Measurements from ENCODE around the gene C19orf33. TPM values are rescaled to one million over a fixed set of nuclear protein-coding genes. Genes with fewer than 3 reads are reported as not detected.
A peak's percentile ranks its signal among the peaks of the same experiment; 100 is the strongest.

C19orf33 gene
- total and polyA plus RNA-seq, 2 donors = 4.9 to 93.6 TPM

GRCh38 chr19:38277969-38278680, 25.9 kb upstream of the C19orf33 start:
- no peak for DNase-seq (ENCODE audit: low read depth in 6 of 9, low spot score in 9 of 9)
- no peak overlapping the region for H3K4me3 ChIP-seq (ENCODE audit: low read length in 2 of 2)

DNA sequence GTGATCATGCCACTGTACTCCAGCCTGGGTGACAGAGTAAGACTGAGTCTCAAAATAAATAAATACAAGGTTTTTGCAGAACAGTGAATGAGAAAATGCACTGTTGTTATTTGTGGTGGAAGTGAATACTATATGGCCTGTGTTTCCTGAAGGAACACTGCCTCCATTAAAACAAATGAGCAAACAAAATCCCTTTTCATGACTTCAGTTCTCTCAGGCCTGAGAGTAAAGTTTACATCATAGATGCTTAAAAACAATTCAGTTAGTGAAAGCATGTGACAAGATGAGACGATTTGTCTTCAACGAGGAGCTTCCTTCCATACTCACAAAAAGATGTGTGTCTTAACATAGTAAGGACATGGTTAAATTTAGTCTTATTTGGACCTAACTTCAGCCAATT, 25.3 kb upstream of the C19orf33 start:
- no peak overlapping the region for H3K4me3 ChIP-seq (ENCODE audit: low read length in 2 of 2)
- no peak for DNase-seq (ENCODE audit: low read depth in 6 of 9, low spot score in 9 of 9)
- H3K27ac ChIP-seq (ENCODE audit: low read depth in 1 of 2, low read length in 1 of 2) = no peak overlapping the region
- H3K36me3 ChIP-seq (ENCODE audit: control insufficient read depth in 2 of 2, insufficient read depth in 2 of 2, low read length in 1 of 2) = no peaks in the 10 kb centered on the region
- H3K27me3 ChIP-seq (ENCODE audit: control insufficient read depth in 2 of 2, insufficient read depth in 1 of 2, low read length in 1 of 2) = no peaks in the 10 kb centered on the region
- H3K4me1 ChIP-seq (ENCODE audit: control insufficient read depth in 2 of 2, insufficient read depth in 2 of 2, low read length in 2 of 2) = peaks cover 0 to 12% of the 10 kb centered on the region in 2 donors
- WGBS = 96% methylated on average over 2 of the region's 2 CpGs
- no peaks in the 10 kb centered on the region for H3K9me3 ChIP-seq (ENCODE audit: control insufficient read depth in 2 of 2, insufficient read depth in 1 of 2, low read length in 1 of 2)

More at GRCh38 chr19:38277969-38278680, 25.9 kb upstream of the C19orf33 start:
- peak overlapping the region in 1 of 2 donors; percentile 64 for H3K27ac ChIP-seq (ENCODE audit: low read depth in 1 of 2, low read length in 1 of 2)
- no peaks in the 10 kb centered on the region for H3K27me3 ChIP-seq (ENCODE audit: control insufficient read depth in 2 of 2, insufficient read depth in 1 of 2, low read length in 1 of 2)
- 93% methylated on average over 9 of the region's 9 CpGs for WGBS
- peaks cover 0 to 12% of the 10 kb centered on the region in 2 donors for H3K4me1 ChIP-seq (ENCODE audit: control insufficient read depth in 2 of 2, insufficient read depth in 2 of 2, low read length in 2 of 2)
- H3K36me3 ChIP-seq (ENCODE audit: control insufficient read depth in 2 of 2, insufficient read depth in 2 of 2, low read length in 1 of 2) = no peaks in the 10 kb centered on the region
- no peaks in the 10 kb centered on the region for H3K9me3 ChIP-seq (ENCODE audit: control insufficient read depth in 2 of 2, insufficient read depth in 1 of 2, low read length in 1 of 2)

DNA sequence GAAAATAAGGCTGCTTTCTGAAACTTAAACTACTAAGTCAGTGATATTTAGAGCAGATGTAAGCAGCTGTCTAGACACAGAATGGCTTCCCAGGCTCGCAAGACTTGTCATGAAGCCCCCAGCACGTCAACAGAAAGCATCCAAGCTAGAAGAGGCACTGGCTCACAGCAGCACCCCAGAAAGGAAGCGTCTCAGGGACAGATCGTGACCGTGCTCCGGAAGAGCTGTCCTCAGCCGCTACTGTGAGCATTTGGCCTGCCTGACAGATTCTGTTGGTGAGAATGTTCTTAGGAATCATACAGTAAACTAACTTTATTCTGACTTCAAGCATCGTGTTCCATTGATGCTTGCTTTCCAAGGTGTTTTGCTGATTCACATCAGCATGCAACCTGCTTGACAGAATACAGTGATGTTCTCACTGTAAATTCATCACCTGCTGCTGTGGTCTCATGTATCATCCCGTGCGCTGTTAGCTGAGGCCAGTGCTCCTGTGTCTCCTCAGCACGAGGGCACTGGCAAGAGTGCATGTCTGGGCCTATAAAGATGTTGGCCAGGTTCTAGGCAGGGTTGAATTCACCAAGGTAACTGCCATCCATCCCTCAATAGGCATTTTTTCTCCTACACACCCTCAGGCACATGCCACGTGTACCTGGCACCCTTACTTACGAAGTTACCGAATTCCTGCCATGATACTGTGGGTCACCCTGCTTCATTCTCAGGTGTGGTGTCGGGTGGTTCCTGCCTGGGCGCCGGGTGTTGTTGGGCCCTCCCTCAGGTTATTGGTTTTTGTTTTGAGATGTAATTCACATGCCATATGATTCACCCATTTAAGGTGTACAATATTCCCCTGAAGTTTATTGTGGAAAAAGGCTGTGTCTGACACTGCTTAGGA, 23.8 kb upstream of the C19orf33 start:
- no peak for DNase-seq (ENCODE audit: low read depth in 6 of 9, low spot score in 9 of 9)
- 94% methylated on average over 17 of the region's 17 CpGs for WGBS
- peaks cover 0 to 2% of the 10 kb centered on the region in 2 donors for H3K36me3 ChIP-seq (ENCODE audit: control insufficient read depth in 2 of 2, insufficient read depth in 2 of 2, low read length in 1 of 2)
- H3K4me1 ChIP-seq (ENCODE audit: control insufficient read depth in 2 of 2, insufficient read depth in 2 of 2, low read length in 2 of 2) = peaks cover 0 to 12% of the 10 kb centered on the region in 2 donors
- no peak overlapping the region for H3K4me3 ChIP-seq (ENCODE audit: low read length in 2 of 2)
- H3K27ac ChIP-seq (ENCODE audit: low read depth in 1 of 2, low read length in 1 of 2) = no peak overlapping the region
- no peaks in the 10 kb centered on the region for H3K9me3 ChIP-seq (ENCODE audit: control insufficient read depth in 2 of 2, insufficient read depth in 1 of 2, low read length in 1 of 2)
- no peaks in the 10 kb centered on the region for H3K27me3 ChIP-seq (ENCODE audit: control insufficient read depth in 2 of 2, insufficient read depth in 1 of 2, low read length in 1 of 2)

DNA sequence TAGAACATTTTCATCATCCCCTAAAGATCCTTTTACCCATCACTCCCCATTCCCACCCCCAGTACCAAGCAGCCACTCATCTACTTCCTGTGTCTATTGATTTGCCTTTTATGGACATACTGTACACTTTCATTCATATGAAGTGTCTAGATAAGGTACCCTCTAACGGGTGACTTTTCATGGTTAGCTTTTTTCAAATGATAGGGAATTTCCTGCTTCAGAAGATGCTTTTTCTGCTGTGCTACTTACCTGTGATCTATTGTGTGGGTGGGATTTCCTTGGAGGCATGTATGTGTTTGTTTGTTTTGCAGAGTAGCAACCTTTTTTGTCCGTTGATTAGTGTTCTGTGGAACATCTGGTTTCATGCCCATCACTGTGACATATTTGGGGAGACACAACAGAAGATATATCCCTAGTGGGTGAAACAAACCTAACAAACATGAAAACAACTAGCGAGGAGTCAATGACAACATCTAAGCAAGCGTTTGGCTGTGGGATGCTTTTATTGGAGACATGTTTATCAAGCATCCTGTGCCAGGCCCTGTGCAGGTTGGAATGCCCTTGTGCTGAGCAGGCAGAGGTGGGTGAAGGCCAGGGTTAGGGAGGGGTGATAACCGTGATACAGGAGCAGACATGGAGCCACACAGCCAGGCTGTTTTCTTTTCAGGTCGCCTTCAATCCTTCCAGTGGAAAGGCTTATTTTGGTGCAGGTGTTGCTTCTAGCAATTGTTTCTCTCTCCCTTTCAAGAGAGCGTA, 22.1 kb upstream of the C19orf33 start:
- Histone ChIP-seq H3K27me3 (ENCODE audit: control insufficient read depth in 2 of 2, insufficient read depth in 1 of 2, low read length in 1 of 2) (no peaks in the 10 kb centered on the region), H3K9me3 (ENCODE audit: control insufficient read depth in 2 of 2, insufficient read depth in 1 of 2, low read length in 1 of 2) (no peaks in the 10 kb centered on the region), H3K4me1 (ENCODE audit: control insufficient read depth in 2 of 2, insufficient read depth in 2 of 2, low read length in 2 of 2) (peaks cover 0 to 12% of the 10 kb centered on the region in 2 donors), H3K36me3 (ENCODE audit: control insufficient read depth in 2 of 2, insufficient read depth in 2 of 2, low read length in 1 of 2) (peaks cover 0 to 2% of the 10 kb centered on the region in 2 donors), H3K4me3 (ENCODE audit: low read length in 2 of 2) (no peak overlapping the region), H3K27ac (ENCODE audit: low read depth in 1 of 2, low read length in 1 of 2) (peak overlapping the region in 1 of 2 donors; percentile 57)
- WGBS = 79% methylated on average over 7 of the region's 7 CpGs
- DNase-seq (ENCODE audit: low read depth in 6 of 9, low spot score in 9 of 9) = peak in 1 of 9 donors; percentile 37

DNA sequence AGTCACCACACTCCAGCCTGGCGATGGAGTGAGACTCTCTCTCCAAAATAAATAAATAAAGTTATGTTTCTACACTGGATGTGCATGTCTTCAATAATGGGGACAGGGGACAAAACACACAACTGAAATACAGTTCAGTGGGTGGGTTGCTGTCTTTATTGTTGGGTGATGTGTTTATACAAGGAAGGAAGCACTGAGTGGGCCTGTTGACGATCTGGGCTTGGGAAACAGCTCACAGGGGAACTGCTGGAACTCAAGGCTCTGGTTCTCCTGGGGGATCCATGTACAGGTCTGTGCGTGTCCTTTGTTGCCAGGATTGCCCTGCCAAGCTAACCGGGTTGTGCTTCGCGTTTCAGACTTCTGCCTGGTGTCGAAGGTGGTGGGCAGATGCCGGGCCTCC, 20.8 kb upstream of the C19orf33 start:
- peaks cover 0 to 2% of the 10 kb centered on the region in 2 donors for H3K36me3 ChIP-seq (ENCODE audit: control insufficient read depth in 2 of 2, insufficient read depth in 2 of 2, low read length in 1 of 2)
- DNase-seq (ENCODE audit: low read depth in 6 of 9, low spot score in 9 of 9) = no peak
- 92% methylated on average over 8 of the region's 8 CpGs for WGBS
- peaks cover 0 to 12% of the 10 kb centered on the region in 2 donors for H3K4me1 ChIP-seq (ENCODE audit: control insufficient read depth in 2 of 2, insufficient read depth in 2 of 2, low read length in 2 of 2)
- H3K27ac ChIP-seq (ENCODE audit: low read depth in 1 of 2, low read length in 1 of 2) = no peak overlapping the region
- no peaks in the 10 kb centered on the region for H3K9me3 ChIP-seq (ENCODE audit: control insufficient read depth in 2 of 2, insufficient read depth in 1 of 2, low read length in 1 of 2)
- H3K4me3 ChIP-seq (ENCODE audit: low read length in 2 of 2) = no peak overlapping the region
- no peaks in the 10 kb centered on the region for H3K27me3 ChIP-seq (ENCODE audit: control insufficient read depth in 2 of 2, insufficient read depth in 1 of 2, low read length in 1 of 2)

DNA sequence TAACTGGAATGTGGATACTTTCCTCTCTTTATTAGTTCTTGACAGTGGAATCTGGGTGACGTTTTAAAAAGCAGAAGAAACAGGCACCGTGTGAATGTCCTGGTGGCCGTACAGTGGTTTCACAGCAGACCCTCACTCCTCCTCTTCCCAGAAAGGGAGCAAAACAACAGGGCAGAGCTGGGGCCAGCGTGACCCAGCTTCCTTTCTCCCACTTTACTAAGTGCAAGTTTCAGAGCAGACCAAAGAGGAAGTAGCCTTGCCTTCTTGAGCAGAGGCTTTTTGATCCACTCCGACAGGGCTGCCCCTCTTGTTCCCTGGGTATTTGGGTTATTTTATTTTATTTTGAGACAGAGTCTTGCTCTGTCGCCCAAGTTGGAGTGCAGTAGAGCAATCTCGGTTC, 19.6 kb upstream of the C19orf33 start:
- Histone ChIP-seq H3K36me3 (ENCODE audit: control insufficient read depth in 2 of 2, insufficient read depth in 2 of 2, low read length in 1 of 2) (peaks cover under 1 to 10% of the 10 kb centered on the region in 2 donors), H3K4me1 (ENCODE audit: control insufficient read depth in 2 of 2, insufficient read depth in 2 of 2, low read length in 2 of 2) (peaks cover 0 to 12% of the 10 kb centered on the region in 2 donors)

GRCh38 chr19:38285567-38285966, 18.5 kb upstream of the C19orf33 start:
- H3K4me3 ChIP-seq (ENCODE audit: low read length in 2 of 2) = no peak overlapping the region
- no peak for DNase-seq (ENCODE audit: low read depth in 6 of 9, low spot score in 9 of 9)
- no peaks in the 10 kb centered on the region for H3K27me3 ChIP-seq (ENCODE audit: control insufficient read depth in 2 of 2, insufficient read depth in 1 of 2, low read length in 1 of 2)
- peaks cover 0 to 11% of the 10 kb centered on the region in 2 donors for H3K4me1 ChIP-seq (ENCODE audit: control insufficient read depth in 2 of 2, insufficient read depth in 2 of 2, low read length in 2 of 2)
- no peaks in the 10 kb centered on the region for H3K9me3 ChIP-seq (ENCODE audit: control insufficient read depth in 2 of 2, insufficient read depth in 1 of 2, low read length in 1 of 2)
- peaks cover 10 to 21% of the 10 kb centered on the region in 2 donors for H3K36me3 ChIP-seq (ENCODE audit: control insufficient read depth in 2 of 2, insufficient read depth in 2 of 2, low read length in 1 of 2)
- 97% methylated on average over 5 of the region's 5 CpGs for WGBS
- no peak overlapping the region for H3K27ac ChIP-seq (ENCODE audit: low read depth in 1 of 2, low read length in 1 of 2)

More for the DNA sequence above, 19.6 kb upstream of the C19orf33 start:
- 49% methylated on average over 7 of the region's 7 CpGs for WGBS
- Histone ChIP-seq H3K27ac (ENCODE audit: low read depth in 1 of 2, low read length in 1 of 2) (no peak overlapping the region), H3K27me3 (ENCODE audit: control insufficient read depth in 2 of 2, insufficient read depth in 1 of 2, low read length in 1 of 2) (no peaks in the 10 kb centered on the region), H3K4me3 (ENCODE audit: low read length in 2 of 2) (no peak overlapping the region), H3K9me3 (ENCODE audit: control insufficient read depth in 2 of 2, insufficient read depth in 1 of 2, low read length in 1 of 2) (no peaks in the 10 kb centered on the region)
- DNase-seq (ENCODE audit: low read depth in 6 of 9, low spot score in 9 of 9) = no peak

DNA sequence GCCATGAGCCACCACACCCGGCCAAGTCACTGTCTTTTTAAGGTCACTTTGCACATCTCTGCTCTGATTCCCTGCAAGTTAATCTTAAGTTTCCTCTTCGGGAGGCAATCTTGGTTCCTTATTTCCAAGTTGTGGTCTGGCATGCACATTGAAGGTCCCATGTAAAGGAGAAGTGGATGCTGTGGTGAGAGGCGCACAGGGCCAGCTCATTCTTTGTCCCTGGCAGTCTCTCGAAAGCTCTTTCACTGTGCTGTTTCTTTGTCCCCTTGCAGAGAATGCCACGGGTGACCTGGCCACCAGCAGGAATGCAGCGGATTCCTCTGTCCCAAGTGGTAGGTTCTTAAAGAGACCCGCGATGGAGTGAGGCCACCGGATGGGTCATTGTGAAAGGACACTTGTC, 16.4 kb upstream of the C19orf33 start:
- no peak overlapping the region for H3K27ac ChIP-seq (ENCODE audit: low read depth in 1 of 2, low read length in 1 of 2)

More for the DNA sequence above, 16.4 kb upstream of the C19orf33 start:
- 88% methylated on average over 9 of the region's 9 CpGs for WGBS
- DNase-seq (ENCODE audit: low read depth in 6 of 9, low spot score in 9 of 9) = peak in 1 of 9 donors; percentile 21
- H3K36me3 ChIP-seq (ENCODE audit: control insufficient read depth in 2 of 2, insufficient read depth in 2 of 2, low read length in 1 of 2) = peaks cover 14 to 25% of the 10 kb centered on the region in 2 donors
- H3K4me1 ChIP-seq (ENCODE audit: control insufficient read depth in 2 of 2, insufficient read depth in 2 of 2, low read length in 2 of 2) = peaks cover 0 to 3% of the 10 kb centered on the region in 2 donors
- H3K4me3 ChIP-seq (ENCODE audit: low read length in 2 of 2) = no peak overlapping the region
- H3K9me3 ChIP-seq (ENCODE audit: control insufficient read depth in 2 of 2, insufficient read depth in 1 of 2, low read length in 1 of 2) = no peaks in the 10 kb centered on the region
- no peaks in the 10 kb centered on the region for H3K27me3 ChIP-seq (ENCODE audit: control insufficient read depth in 2 of 2, insufficient read depth in 1 of 2, low read length in 1 of 2)

Data from thymus (tissue), 11 donors.